AG10803 (cell line): ENCODE results near the gene CHRM3.

Source experiments
- DNase-seq: peaks from one replicate; pipeline ENCODE4 v3.0.0; 2010; ENCODE audit warnings: low read depth
- H3K4me3 ChIP-seq: 2 replicates; pipeline ENCODE4 v1.5.1; 2011; ENCODE audit warnings: mild to moderate bottlenecking, low read length, control low read depth
- CTCF ChIP-seq: conservative IDR thresholded peaks from 2 replicates; pipeline ENCODE4 v1.5.1; 2011; ENCODE audit warnings: mild to moderate bottlenecking, low read length, control low read depth, inconsistent platforms

CHRM3 gene

GRCh38 chr1:239386453-239387303, at the start of gene CHRM3:
Gene CHRM3 (plus strand): TSS chr1:239386568. CDS start chr1:239907452, 520,884 bp downstream.
- DNase-seq, result no peak
- TF ChIP-seq CTCF, result no peak
- no peak within 1 kb of the TSS for H3K4me3 ChIP-seq

- no peak for DNase-seq
- TF ChIP-seq CTCF, result no peak
- H3K4me3 ChIP-seq, result no peak overlapping the region
These were observed 48.5 kb upstream of the CHRM3 start for GRCh38 chr1:239337799-239338430.

GRCh38 chr1:239347776-239348175, 38.6 kb upstream of the CHRM3 start:
- TF ChIP-seq CTCF, result no peak
- no peak for DNase-seq
- H3K4me3 ChIP-seq, result no peak overlapping the region

- no peak for DNase-seq
- H3K4me3 ChIP-seq, result no peak overlapping the region
- TF ChIP-seq CTCF, result no peak
These were observed 37.6 kb upstream of the CHRM3 start for GRCh38 chr1:239348635-239349353.

GRCh38 chr1:239349699-239350098, 36.7 kb upstream of the CHRM3 start:
- no peak for DNase-seq
- TF ChIP-seq CTCF, result no peak
- H3K4me3 ChIP-seq, result no peak overlapping the region

- TF ChIP-seq CTCF, result no peak
- DNase-seq, result no peak
- no peak overlapping the region for H3K4me3 ChIP-seq
These were observed 32.8 kb upstream of the CHRM3 start for GRCh38 chr1:239353536-239353935.
